ENCODE measurements around the gene PDZD4. TPM values are rescaled to one million over a fixed set of nuclear protein-coding genes. Genes with fewer than 3 reads are reported as not detected.

PDZD4 gene
- total and polyA plus RNA-seq, 10 of the 15 experiments (the other 5 are each of a cell fraction or from before 2014, with no cell fraction given) = 0.01 to 0.15 (median 0.04) TPM; not detected in 6

GRCh38 chrX:153825042-153825441 lies 5.3 kb downstream of the PDZD4 start:
- no peak overlapping the region for H2AFZ ChIP-seq (ENCODE audit: control insufficient read depth, low read depth, low read length)
- no peaks in the 10 kb centered on the region for H4K20me1 ChIP-seq (ENCODE audit: control insufficient read depth, insufficient read depth)
- no peak for DNase-seq (ENCODE audit: low read depth, low spot score)
- in situ Hi-C loops (cut with MboI) = no loop called here
- intact Hi-C loops (cut with micrococcal nuclease; ENCODE audit: unreplicated experiment) = no loop called here
- WGBS (ENCODE audit: insufficient coverage, insufficient replicate concordance, low lambda C conversion rate, missing lambda C conversion rate) = 27% methylated on average over 8 of the region's 8 CpGs
- no peak overlapping the region for H3K4me3 ChIP-seq
- H3K27ac ChIP-seq (ENCODE audit: control insufficient read depth, insufficient read depth) = no peak overlapping the region
- TF ChIP-seq DPF2 (IDR thresholded peaks at IDR 0.05) (no peak), TAF1 (IDR thresholded peaks at IDR 0.05; ENCODE audit: borderline replicate concordance, low read depth, low read length) (no peak), MLLT1 (IDR thresholded peaks at IDR 0.05) (no peak)
- H3K79me2 ChIP-seq (ENCODE audit: control insufficient read depth, insufficient read depth, low read length) = no peaks in the 10 kb centered on the region
- H3K36me3 ChIP-seq (ENCODE audit: control insufficient read depth in 2 of 2, insufficient read depth in 2 of 2, low read length in 1 of 2) = no peaks in the 10 kb centered on the region
- H3K4me1 ChIP-seq (ENCODE audit: control insufficient read depth, insufficient read depth, low read length) = no peaks in the 10 kb centered on the region
- ChIA-PET CTCF (no interaction called here), RAD21 (ENCODE audit: unreplicated experiment) (no interaction called here), POLR2A (no interaction called here), SMC1A (ENCODE audit: uncharacterized antibody, unreplicated experiment) (no interaction called here)
- FAIRE-seq = no peak
- no peak overlapping the region for H3K4me2 ChIP-seq (ENCODE audit: control insufficient read depth, insufficient read depth)
- H3K9ac ChIP-seq (ENCODE audit: control insufficient read depth, insufficient read depth, low read length) = no peak overlapping the region
- no peak for ATAC-seq
- BruUV-seq (replicated peaks) = no TSS peak
- H3K27me3 ChIP-seq (replicated peaks in 1 of 2; ENCODE audit: control insufficient read depth in 2 of 2, insufficient read depth in 2 of 2, low read length in 1 of 2) = no peaks in the 10 kb centered on the region; a peak in 2 of 4 replicates
- H3K9me3 ChIP-seq (replicated peaks; ENCODE audit: control insufficient read depth, insufficient read depth, low read length) = no peaks in the 10 kb centered on the region; the same call in 2 of the 3 replicates

GRCh38 chrX:153824348-153824747 lies 6.0 kb downstream of the PDZD4 start:
- no peaks in the 10 kb centered on the region for H3K4me1 ChIP-seq (ENCODE audit: control insufficient read depth, insufficient read depth, low read length)
- FAIRE-seq (no peak), ATAC-seq (no peak), DNase-seq (ENCODE audit: low read depth, low spot score) (no peak)
- H3K4me2 ChIP-seq (ENCODE audit: control insufficient read depth, insufficient read depth) = no peak overlapping the region
- in situ Hi-C loops (cut with MboI) (loop anchor here (25.0 kb wide), 1 partner anchor 637 kb away; the partner anchor contains the start of gene MAGEA1), intact Hi-C loops (cut with micrococcal nuclease; ENCODE audit: unreplicated experiment) (no loop called here)
- 54% methylated on average over 10 of the region's 10 CpGs for WGBS (ENCODE audit: insufficient coverage, insufficient replicate concordance, low lambda C conversion rate, missing lambda C conversion rate)
- H3K36me3 ChIP-seq (ENCODE audit: control insufficient read depth in 2 of 2, insufficient read depth in 2 of 2, low read length in 1 of 2) = no peaks in the 10 kb centered on the region
- RAD21 ChIA-PET (ENCODE audit: unreplicated experiment) = no interaction called here
- H3K9me3 ChIP-seq (replicated peaks; ENCODE audit: control insufficient read depth, insufficient read depth, low read length) = no peaks in the 10 kb centered on the region; the same call in 2 of the 3 replicates
- no peak for TF ChIP-seq RELB (IDR thresholded peaks at IDR 0.05; ENCODE audit: low read depth)
- no peak for TF ChIP-seq FOXK2 (IDR thresholded peaks at IDR 0.05)
- CTCF ChIA-PET = no interaction called here
- BruUV-seq (replicated peaks) = no TSS peak
- POLR2A ChIA-PET = no interaction called here
- H2AFZ ChIP-seq (ENCODE audit: control insufficient read depth, low read depth, low read length) = no peak overlapping the region
- H3K9ac ChIP-seq (ENCODE audit: control insufficient read depth, insufficient read depth, low read length) = no peak overlapping the region
- H3K79me2 ChIP-seq (ENCODE audit: control insufficient read depth, insufficient read depth, low read length) = no peaks in the 10 kb centered on the region
- SMC1A ChIA-PET (ENCODE audit: uncharacterized antibody, unreplicated experiment) = no interaction called here
- no peaks in the 10 kb centered on the region; a peak in 2 of 4 replicates for H3K27me3 ChIP-seq (replicated peaks in 1 of 2; ENCODE audit: control insufficient read depth in 2 of 2, insufficient read depth in 2 of 2, low read length in 1 of 2)
- H3K4me3 ChIP-seq = no peak overlapping the region
- H3K27ac ChIP-seq (ENCODE audit: control insufficient read depth, insufficient read depth) = no peak overlapping the region
- no peaks in the 10 kb centered on the region for H4K20me1 ChIP-seq (ENCODE audit: control insufficient read depth, insufficient read depth)

Measured in GM12878 (cell line).